GM12878 (cell line): ENCODE data around the gene LDLRAD4. TPM values are rescaled to one million over a fixed set of nuclear protein-coding genes. Genes with fewer than 3 reads are reported as not detected.

Source experiments
- ATAC-seq: fragments of 200-7000 bp; cut with Tn5 transposase; 3 replicates; pipeline ENCODE4 v1.9.1; 2020; ENCODE audit warnings: mild to moderate bottlenecking, moderate library complexity
- BruUV-seq: library from RNA; stranded (reverse); fragments of 400-500 nt; replicated peaks from 2 replicates; lab custom pipeline; 2021; lab: Mats Ljungman, UMichigan
- CTCF ChIA-PET: fragments of 300-600 bp; sonication (Branson Sonifier 250); formaldehyde crosslinking; extraction: SDS; loops from one replicate; lab custom pipeline; 2021; ENCODE audit warnings: inconsistent platforms; lab: Yijun Ruan, JAX
- POLR2A ChIA-PET: fragments of 350-600 bp; formaldehyde crosslinking; extraction: SDS; loops from one replicate; lab custom pipeline; 2021; ENCODE audit warnings: inconsistent platforms; lab: Charles Lee
- RAD21 ChIA-PET: fragments of 300-600 bp; sonication (Branson Sonifier 250); formaldehyde crosslinking; loops from one replicate; lab custom pipeline; 2023; ENCODE audit warnings: antibody characterized with exemption; ENCODE audit not compliant: unreplicated experiment; lab: Charles Lee
- SMC1A ChIA-PET: fragments of 300-600 bp; sonication (Branson Sonifier 250); formaldehyde crosslinking; loops from one replicate; lab custom pipeline; 2023; ENCODE audit not compliant: unreplicated experiment, uncharacterized antibody; lab: Charles Lee
- DNase-seq: peaks from one replicate; pipeline ENCODE4 v3.0.0-alpha.2; 2011; ENCODE audit warnings: low read depth, low spot score
- FAIRE-seq: peaks from 3 replicates; lab custom pipeline; 2011; peaks lifted over from hg19 to GRCh38; lab: Jason Lieb, UNC
- H2AFZ ChIP-seq: 2 replicates; pipeline ENCODE4 v1.6.0; 2011; ENCODE audit warnings: low read depth, low read length, control low read depth; ENCODE audit not compliant: control insufficient read depth
- H3K27ac ChIP-seq: 2 replicates; pipeline ENCODE4 v1.5.1; 2011; ENCODE audit warnings: control low read depth; ENCODE audit not compliant: control insufficient read depth, insufficient read depth
- H3K27me3 ChIP-seq, 2 experiments: replicated peaks in 1 of 2; 2 replicates each; pipeline versions ENCODE4 v1.6.0 to v1.6.1; 2011; ENCODE audit warnings: low read length in 1 of 2; ENCODE audit not compliant: control insufficient read depth in 2 of 2, insufficient read depth in 2 of 2
- H3K36me3 ChIP-seq, 2 experiments: 2 replicates each; pipeline ENCODE4 v1.5.1; 2011; ENCODE audit warnings: low read length in 1 of 2; ENCODE audit not compliant: control insufficient read depth in 2 of 2, insufficient read depth in 2 of 2
- H3K4me1 ChIP-seq: 2 replicates; pipeline ENCODE4 v1.6.1; 2011; ENCODE audit warnings: mild to moderate bottlenecking, low read length, moderate library complexity, mixed read lengths; ENCODE audit not compliant: control insufficient read depth, insufficient read depth
- H3K4me2 ChIP-seq: 2 replicates; pipeline ENCODE4 v1.6.0; 2011; ENCODE audit warnings: control low read depth; ENCODE audit not compliant: control insufficient read depth, insufficient read depth
- H3K4me3 ChIP-seq: fragments of 200-600 bp; sonication (generic); 2 replicates; pipeline ENCODE4 v1.5.1; 2016
- H3K79me2 ChIP-seq: 2 replicates; pipeline ENCODE4 v1.6.0; 2011; ENCODE audit warnings: low read length; ENCODE audit not compliant: control insufficient read depth, insufficient read depth
- H3K9ac ChIP-seq: 2 replicates; pipeline ENCODE4 v1.8.0; 2011; ENCODE audit warnings: low read length, control low read depth, mixed read lengths; ENCODE audit not compliant: control insufficient read depth, insufficient read depth
- H3K9me3 ChIP-seq: replicated peaks from 3 replicates; pipeline ENCODE4 v1.5.1; 2011; ENCODE audit warnings: mild to moderate bottlenecking, low read length; ENCODE audit not compliant: control insufficient read depth, insufficient read depth
- H4K20me1 ChIP-seq: 2 replicates; pipeline ENCODE4 v1.6.0; 2011; ENCODE audit not compliant: control insufficient read depth, insufficient read depth
- ATF3 ChIP-seq: IDR thresholded peaks from 2 replicates; pipeline ENCODE4 v1.6.1; 2011; ENCODE audit warnings: low read depth, mild to moderate bottlenecking, low read length, moderate library complexity, borderline replicate concordance; ENCODE audit errors: extremely low read depth
- BCL3 ChIP-seq: IDR thresholded peaks from 2 replicates; pipeline ENCODE4 v1.6.1; 2011; ENCODE audit warnings: borderline replicate concordance, low read depth, mild to moderate bottlenecking, moderate library complexity, low read length; ENCODE audit not compliant: insufficient read depth, poor library complexity, severe bottlenecking
- CREB1 ChIP-seq: IDR thresholded peaks from 2 replicates; pipeline ENCODE4 v1.6.1; 2012; ENCODE audit warnings: low read depth, mild to moderate bottlenecking, inconsistent platforms
- FOS ChIP-seq: IDR thresholded peaks from 3 replicates; pipeline ENCODE4 v1.6.1; 2011; ENCODE audit warnings: borderline replicate concordance; ENCODE audit not compliant: insufficient read length; ENCODE audit errors: extremely low read depth
- FOXM1 ChIP-seq: IDR thresholded peaks from 2 replicates; pipeline ENCODE4 v1.6.1; 2012; ENCODE audit warnings: low read depth, mild to moderate bottlenecking, inconsistent platforms, low read length, moderate library complexity
- IKZF1 ChIP-seq: fragments of 450-650 bp; conservative IDR thresholded peaks from 2 replicates; pipeline ENCODE4 v1.6.1; 2017; ENCODE audit warnings: antibody characterized with exemption, mild to moderate bottlenecking
- KLF5 ChIP-seq: fragments of 450-650 bp; IDR thresholded peaks from 2 replicates; pipeline ENCODE4 v1.6.1; 2014; ENCODE audit warnings: mild to moderate bottlenecking; ENCODE audit not compliant: partially characterized antibody
- NR2C1 ChIP-seq: fragments of 450-650 bp; IDR thresholded peaks from 2 replicates; pipeline ENCODE4 v1.6.1; 2017; ENCODE audit warnings: antibody characterized with exemption, mild to moderate bottlenecking, moderate library complexity
- RELB ChIP-seq: fragments of 450-650 bp; IDR thresholded peaks from 2 replicates; pipeline ENCODE4 v1.6.1; 2017; ENCODE audit warnings: low read depth, mild to moderate bottlenecking, moderate library complexity
- SMARCA5 ChIP-seq: fragments of 450-650 bp; IDR thresholded peaks from 2 replicates; pipeline ENCODE4 v1.6.1; 2017; ENCODE audit warnings: mild to moderate bottlenecking
- SRF ChIP-seq, 2 experiments: IDR thresholded peaks; 2 replicates each; pipeline ENCODE4 v1.6.1; 2011; ENCODE audit warnings: low read depth in 2 of 2, low read length in 2 of 2, mild to moderate bottlenecking in 1 of 2, moderate library complexity in 1 of 2
- ZBTB33 ChIP-seq: fragments of 450-650 bp; IDR thresholded peaks from 2 replicates; pipeline ENCODE4 v1.6.1; 2017; ENCODE audit warnings: mild to moderate bottlenecking
- ZNF274 ChIP-seq: IDR thresholded peaks from one replicate; pipeline ENCODE4 v1.8.0; 2011; ENCODE audit not compliant: insufficient read length, insufficient read depth
- WGBS: methylation state at CpG from one replicate; pipeline ENCODE4 v1.1.6; 2016; ENCODE audit warnings: low lambda C conversion rate; ENCODE audit not compliant: insufficient replicate concordance, insufficient coverage; ENCODE audit errors: missing lambda C conversion rate; 5-methylcytosine and 5-hydroxymethylcytosine counted together
- in situ Hi-C: fragments of 300-500 bp; cut with MboI; formaldehyde crosslinking; loops from 9 replicates; pipeline ENCODE4 v1.14.3; 2018; ENCODE audit warnings: mixed read lengths
- intact Hi-C: fragments of 100-400 bp; cut with micrococcal nuclease; formaldehyde crosslinking; loops from one replicate; pipeline ENCODE4 v1.14.2; 2022; ENCODE audit not compliant: unreplicated experiment
- polyA plus RNA-seq, 11 experiments: library from polyadenylated mRNA; depleted of rRNA in 4 of 11; unstranded in 6 of 11; stranded (reverse) in 5 of 11; fragments of >200 nt; fragmentation: Nextera tagmentation in 4 of 11; fragmentation: Illumina TruSeq in 1 of 11; extraction: Ambion mirVana in 4 of 11; extraction: Trizol in 1 of 11; gene quantifications; 1 replicate in 1 of 11; 2 replicates in 10 of 11; pipeline versions ENCODE4 v1.2.1 to v1.2.3, GENCODE V29; 2011 to 2016; ENCODE audit warnings: inconsistent platforms in 2 of 11, missing spikeins in 2 of 11, low read depth in 1 of 11
- total RNA-seq, 4 experiments: library from RNA; depleted of rRNA in 3 of 4; stranded (reverse); fragments of >200 nt in 3 of 4; fragmentation: Illumina TruSeq in 1 of 4; extraction: Trizol in 1 of 4; gene quantifications; 2 replicates each; pipeline versions ENCODE4 v1.2.1 to v1.2.3, GENCODE V29; 2013 to 2021

The LDLRAD4 gene
- total and polyA plus RNA-seq, 10 of the 15 experiments (the other 5 are each of a cell fraction or from before 2014, with no cell fraction given): 2.7 to 16.8 (median 11.2) TPM

- Histone ChIP-seq H2AFZ (no peak overlapping the region), H3K4me3 (no peak overlapping the region), H3K79me2 (no peaks in the 10 kb centered on the region), H3K9me3 (no peaks in the 10 kb centered on the region; the same call in 2 of the 3 replicates), H3K9ac (no peak overlapping the region), H3K36me3 (no peaks in the 10 kb centered on the region), H3K4me1 (no peaks in the 10 kb centered on the region), H3K27ac (no peak overlapping the region), H4K20me1 (no peaks in the 10 kb centered on the region), H3K4me2 (no peak overlapping the region), H3K27me3 (no peaks in the 10 kb centered on the region; a peak in 3 of 4 replicates)
- intact Hi-C loops (no loop called here), in situ Hi-C loops (no loop called here)
- SMC1A ChIA-PET: no interaction called here
- FAIRE-seq (no peak), DNase-seq (no peak), ATAC-seq (no peak)
- TF ChIP-seq ATF3 (no peak), SMARCA5 (no peak), FOS (no peak), FOXM1 (no peak), BCL3 (no peak), NR2C1 (no peak), KLF5 (no peak), CREB1 (no peak), IKZF1 (no peak), RELB (no peak), ZBTB33 (no peak), SRF (IDR thresholded peaks at IDR 0.05; ENCODE audit: low read depth in 2 of 2, low read length in 2 of 2) (no peak), ZNF274 (no peak)
- no TSS peak for BruUV-seq
- 36% methylated on average over 5 of the region's 5 CpGs for WGBS
- CTCF ChIA-PET: no interaction called here
- POLR2A ChIA-PET: interaction anchor here (0.6 kb wide), 1 partner anchor 142 kb away, joined by 3 read pairs; no protein-coding TSS in a partner anchor
- RAD21 ChIA-PET: no interaction called here
These were observed 35.2 kb upstream of the LDLRAD4 start for GRCh38 chr18:13183359-13183758.
